WTC11 (cell line): ENCODE results near the gene AURKB.

ENCODE experiments used
- CREB1 ChIP-seq: sonication (generic); formaldehyde crosslinking; IDR thresholded peaks from 2 replicates; pipeline ENCODE4 v1.8.0; 2023; ENCODE audit warnings: mild to moderate bottlenecking, missing genetic modification reagents
- FOXK1 ChIP-seq: sonication (generic); formaldehyde crosslinking; IDR thresholded peaks from 2 replicates; pipeline ENCODE4 v1.8.0; 2022; ENCODE audit warnings: mild to moderate bottlenecking, moderate library complexity, missing genetic modification reagents
- GRHL2 ChIP-seq: fragments of 250-450 bp; sonication (Bioruptor Pico); IDR thresholded peaks from 2 replicates; pipeline ENCODE4 v1.8.0; 2022; ENCODE audit warnings: mild to moderate bottlenecking, moderate library complexity; ENCODE audit not compliant: insufficient replicate concordance, severe bottlenecking
- MXD4 ChIP-seq: fragments of 250-450 bp; sonication (Bioruptor Pico); IDR thresholded peaks from 2 replicates; pipeline ENCODE4 v1.8.0; 2021; ENCODE audit warnings: mild to moderate bottlenecking, moderate library complexity, borderline replicate concordance
- SP1 ChIP-seq: sonication (generic); formaldehyde crosslinking; conservative IDR thresholded peaks from 2 replicates; pipeline ENCODE4 v1.8.1; 2022; ENCODE audit warnings: missing genetic modification reagents
- ZNF121 ChIP-seq: sonication (generic); formaldehyde crosslinking; IDR thresholded peaks from 2 replicates; pipeline ENCODE4 v1.8.0; 2023; ENCODE audit warnings: missing genetic modification reagents
- TF ChIP-seq, protein P1 (sequence below): fragments of 200-600 bp; IDR thresholded peaks from 2 replicates; pipeline ENCODE4 v1.8.0; 2022; ENCODE audit warnings: antibody characterized with exemption
- TF ChIP-seq, protein P2 (sequence below): sonication (generic); formaldehyde crosslinking; IDR thresholded peaks from 2 replicates; pipeline ENCODE4 v1.8.0; 2022; ENCODE audit warnings: mild to moderate bottlenecking, missing genetic modification reagents
- TF ChIP-seq, protein P3 (sequence below): sonication (generic); formaldehyde crosslinking; IDR thresholded peaks from 2 replicates; pipeline ENCODE4 v1.8.0; 2022; ENCODE audit warnings: missing genetic modification reagents
- TF ChIP-seq, protein P4 (sequence below): sonication (generic); formaldehyde crosslinking; IDR thresholded peaks from 2 replicates; pipeline ENCODE4 v1.8.1; 2023; ENCODE audit warnings: mild to moderate bottlenecking, missing genetic modification reagents, moderate library complexity

DNA sequence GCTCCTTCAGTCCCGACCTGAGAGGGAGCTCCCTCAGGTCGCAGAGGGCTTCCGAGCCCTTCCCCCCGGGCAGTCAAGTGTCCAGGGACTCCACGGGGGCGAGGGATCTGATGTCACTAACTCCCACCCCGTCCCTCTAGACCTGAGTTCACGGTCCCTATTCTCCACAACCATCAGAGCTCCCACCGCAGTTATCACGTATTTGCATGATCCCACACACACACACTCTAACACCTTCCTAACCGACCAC, 54.5 kb downstream of the AURKB start:
- TF ChIP-seq SP1 (no peak), MXD4 (CRISPR knock-in tag) (no peak), CREB1 (no peak), GRHL2 (CRISPR knock-in tag) (no peak), FOXK1 (CRISPR knock-in tag) (no peak), ZNF121 (CRISPR knock-in tag) (no peak)
- TF ChIP-seq, protein P1, sequence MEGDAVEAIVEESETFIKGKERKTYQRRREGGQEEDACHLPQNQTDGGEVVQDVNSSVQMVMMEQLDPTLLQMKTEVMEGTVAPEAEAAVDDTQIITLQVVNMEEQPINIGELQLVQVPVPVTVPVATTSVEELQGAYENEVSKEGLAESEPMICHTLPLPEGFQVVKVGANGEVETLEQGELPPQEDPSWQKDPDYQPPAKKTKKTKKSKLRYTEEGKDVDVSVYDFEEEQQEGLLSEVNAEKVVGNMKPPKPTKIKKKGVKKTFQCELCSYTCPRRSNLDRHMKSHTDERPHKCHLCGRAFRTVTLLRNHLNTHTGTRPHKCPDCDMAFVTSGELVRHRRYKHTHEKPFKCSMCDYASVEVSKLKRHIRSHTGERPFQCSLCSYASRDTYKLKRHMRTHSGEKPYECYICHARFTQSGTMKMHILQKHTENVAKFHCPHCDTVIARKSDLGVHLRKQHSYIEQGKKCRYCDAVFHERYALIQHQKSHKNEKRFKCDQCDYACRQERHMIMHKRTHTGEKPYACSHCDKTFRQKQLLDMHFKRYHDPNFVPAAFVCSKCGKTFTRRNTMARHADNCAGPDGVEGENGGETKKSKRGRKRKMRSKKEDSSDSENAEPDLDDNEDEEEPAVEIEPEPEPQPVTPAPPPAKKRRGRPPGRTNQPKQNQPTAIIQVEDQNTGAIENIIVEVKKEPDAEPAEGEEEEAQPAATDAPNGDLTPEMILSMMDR = no peak
- TF ChIP-seq, protein P2, sequence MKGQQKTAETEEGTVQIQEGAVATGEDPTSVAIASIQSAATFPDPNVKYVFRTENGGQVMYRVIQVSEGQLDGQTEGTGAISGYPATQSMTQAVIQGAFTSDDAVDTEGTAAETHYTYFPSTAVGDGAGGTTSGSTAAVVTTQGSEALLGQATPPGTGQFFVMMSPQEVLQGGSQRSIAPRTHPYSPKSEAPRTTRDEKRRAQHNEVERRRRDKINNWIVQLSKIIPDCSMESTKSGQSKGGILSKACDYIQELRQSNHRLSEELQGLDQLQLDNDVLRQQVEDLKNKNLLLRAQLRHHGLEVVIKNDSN (CRISPR knock-in tag) = no peak
- TF ChIP-seq, protein P3, sequence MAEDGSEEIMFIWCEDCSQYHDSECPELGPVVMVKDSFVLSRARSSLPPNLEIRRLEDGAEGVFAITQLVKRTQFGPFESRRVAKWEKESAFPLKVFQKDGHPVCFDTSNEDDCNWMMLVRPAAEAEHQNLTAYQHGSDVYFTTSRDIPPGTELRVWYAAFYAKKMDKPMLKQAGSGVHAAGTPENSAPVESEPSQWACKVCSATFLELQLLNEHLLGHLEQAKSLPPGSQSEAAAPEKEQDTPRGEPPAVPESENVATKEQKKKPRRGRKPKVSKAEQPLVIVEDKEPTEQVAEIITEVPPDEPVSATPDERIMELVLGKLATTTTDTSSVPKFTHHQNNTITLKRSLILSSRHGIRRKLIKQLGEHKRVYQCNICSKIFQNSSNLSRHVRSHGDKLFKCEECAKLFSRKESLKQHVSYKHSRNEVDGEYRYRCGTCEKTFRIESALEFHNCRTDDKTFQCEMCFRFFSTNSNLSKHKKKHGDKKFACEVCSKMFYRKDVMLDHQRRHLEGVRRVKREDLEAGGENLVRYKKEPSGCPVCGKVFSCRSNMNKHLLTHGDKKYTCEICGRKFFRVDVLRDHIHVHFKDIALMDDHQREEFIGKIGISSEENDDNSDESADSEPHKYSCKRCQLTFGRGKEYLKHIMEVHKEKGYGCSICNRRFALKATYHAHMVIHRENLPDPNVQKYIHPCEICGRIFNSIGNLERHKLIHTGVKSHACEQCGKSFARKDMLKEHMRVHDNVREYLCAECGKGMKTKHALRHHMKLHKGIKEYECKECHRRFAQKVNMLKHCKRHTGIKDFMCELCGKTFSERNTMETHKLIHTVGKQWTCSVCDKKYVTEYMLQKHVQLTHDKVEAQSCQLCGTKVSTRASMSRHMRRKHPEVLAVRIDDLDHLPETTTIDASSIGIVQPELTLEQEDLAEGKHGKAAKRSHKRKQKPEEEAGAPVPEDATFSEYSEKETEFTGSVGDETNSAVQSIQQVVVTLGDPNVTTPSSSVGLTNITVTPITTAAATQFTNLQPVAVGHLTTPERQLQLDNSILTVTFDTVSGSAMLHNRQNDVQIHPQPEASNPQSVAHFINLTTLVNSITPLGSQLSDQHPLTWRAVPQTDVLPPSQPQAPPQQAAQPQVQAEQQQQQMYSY = no peak
- TF ChIP-seq, protein P4, sequence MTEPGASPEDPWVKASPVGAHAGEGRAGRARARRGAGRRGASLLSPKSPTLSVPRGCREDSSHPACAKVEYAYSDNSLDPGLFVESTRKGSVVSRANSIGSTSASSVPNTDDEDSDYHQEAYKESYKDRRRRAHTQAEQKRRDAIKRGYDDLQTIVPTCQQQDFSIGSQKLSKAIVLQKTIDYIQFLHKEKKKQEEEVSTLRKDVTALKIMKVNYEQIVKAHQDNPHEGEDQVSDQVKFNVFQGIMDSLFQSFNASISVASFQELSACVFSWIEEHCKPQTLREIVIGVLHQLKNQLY (CRISPR knock-in tag) = no peak
